Panc1 (cell line): ENCODE data around the gene PDLIM4. TPM values are rescaled to one million over a fixed set of nuclear protein-coding genes. Genes with fewer than 3 reads are reported as not detected.
A peak's percentile ranks its signal among the peaks of the same experiment; 100 is the strongest.

Experiments
- ATAC-seq: fragments of 200-7000 bp; cut with Tn5 transposase; 2 replicates; pipeline ENCODE4 v1.9.1; 2020; ENCODE audit warnings: mild to moderate bottlenecking, moderate library complexity
- BruUV-seq: library from RNA; stranded (reverse); fragments of 400-500 nt; replicated peaks from 2 replicates; lab custom pipeline; 2021; lab: Mats Ljungman, UMichigan
- CTCF ChIA-PET: fragments of 300-600 bp; sonication (Branson Sonifier 250); formaldehyde crosslinking; loops from one replicate; lab custom pipeline; 2022; ENCODE audit warnings: antibody characterized with exemption; lab: Charles Lee
- POLR2A ChIA-PET: fragments of 300-600 bp; sonication (Branson Sonifier 250); formaldehyde crosslinking; loops from one replicate; lab custom pipeline; 2022; ENCODE audit warnings: antibody characterized with exemption; lab: Charles Lee
- DNase-seq: peaks from one replicate; pipeline ENCODE4 v3.0.0-alpha.2; 2010; ENCODE audit warnings: low read depth, low spot score
- H3K27ac ChIP-seq: 2 replicates; pipeline ENCODE4 v1.5.1; 2011; ENCODE audit warnings: mild to moderate bottlenecking, low read length, inconsistent platforms
- H3K27me3 ChIP-seq: fragments of 200-500 bp; sonication (Bioruptor generic); 2 replicates; pipeline ENCODE4 v1.6.0; 2014; ENCODE audit warnings: low read length, inconsistent platforms; ENCODE audit not compliant: control insufficient read depth, insufficient read depth
- H3K36me3 ChIP-seq: fragments of 200-500 bp; sonication (Bioruptor generic); 2 replicates; pipeline ENCODE4 v1.5.1; 2014; ENCODE audit warnings: inconsistent platforms, mild to moderate bottlenecking, low read length, moderate library complexity; ENCODE audit not compliant: control insufficient read depth, insufficient read depth
- H3K4me1 ChIP-seq: 2 replicates; pipeline ENCODE4 v1.5.1; 2011; ENCODE audit warnings: inconsistent platforms, mild to moderate bottlenecking, low read length, moderate library complexity; ENCODE audit not compliant: control insufficient read depth, insufficient read depth
- H3K4me3 ChIP-seq, 2 experiments: 2 replicates each; pipeline ENCODE4 v1.5.1; 2011 to 2012; ENCODE audit warnings: low read depth in 2 of 2, low read length in 2 of 2, mild to moderate bottlenecking in 2 of 2, inconsistent platforms in 1 of 2, moderate library complexity in 1 of 2
- H3K9me3 ChIP-seq: fragments of 200-500 bp; sonication (Bioruptor generic); 2 replicates; pipeline ENCODE4 v1.5.1; 2014; ENCODE audit warnings: low read depth, mild to moderate bottlenecking, inconsistent platforms, low read length, moderate library complexity; ENCODE audit not compliant: control insufficient read depth, insufficient read depth
- CTCF ChIP-seq: fragments of 450-650 bp; IDR thresholded peaks from 2 replicates; pipeline ENCODE4 v1.5.1; 2017; ENCODE audit warnings: mild to moderate bottlenecking
- POLR2AphosphoS5 ChIP-seq: IDR thresholded peaks from 2 replicates; pipeline ENCODE4 v1.6.1; 2012; ENCODE audit warnings: mild to moderate bottlenecking, low read depth, low read length, moderate library complexity
- REST ChIP-seq, 2 experiments: IDR thresholded peaks; 2 replicates each; pipeline ENCODE4 v1.6.1; 2011 to 2012; ENCODE audit warnings: low read depth in 2 of 2, control low read depth in 1 of 2, low read length in 1 of 2, mild to moderate bottlenecking in 1 of 2, moderate library complexity in 1 of 2; ENCODE audit not compliant: insufficient read depth in 1 of 2
- SIN3A ChIP-seq: IDR thresholded peaks from 2 replicates; pipeline ENCODE4 v1.6.1; 2012; ENCODE audit warnings: low read depth, mild to moderate bottlenecking, low read length, moderate library complexity, borderline replicate concordance; ENCODE audit not compliant: insufficient read depth
- TCF7L2 ChIP-seq: IDR thresholded peaks from 2 replicates; pipeline ENCODE4 v1.6.1; 2011; ENCODE audit warnings: mild to moderate bottlenecking, low read depth, low read length, inconsistent platforms
- in situ Hi-C: cut with HindIII; loops from 2 replicates; pipeline ENCODE4 v1.10.0; 2016; ENCODE audit warnings: low sequenced_read_pairs, low pct_unique_long_range_greater_than_20kb
- intact Hi-C: fragments of 100-400 bp; cut with micrococcal nuclease; formaldehyde crosslinking; loops from one replicate; pipeline ENCODE4 v1.10.0; 2022; ENCODE audit not compliant: unreplicated experiment
- total RNA-seq: library from RNA; stranded (reverse); gene quantifications from one replicate; pipeline ENCODE4 v1.2.1, GENCODE V29; 2021; ENCODE audit not compliant: unreplicated experiment

PDLIM4 gene
- total RNA-seq, 1 experiment from 2014 or later: 9.9 TPM

GRCh38 chr5:132226516-132227234 lies 30.8 kb upstream of the PDLIM4 start:
- no peak for TF ChIP-seq CTCF
- no peak for TF ChIP-seq SIN3A
- TF ChIP-seq POLR2AphosphoS5: no peak
- TF ChIP-seq TCF7L2: no peak
- no peak for TF ChIP-seq REST (IDR thresholded peaks at IDR 0.05; ENCODE audit: insufficient read depth in 1 of 2, low read depth in 2 of 2, low read length in 1 of 2)
- in situ Hi-C loops (no loop called here), intact Hi-C loops (no loop called here)
- H3K4me3 ChIP-seq: peak overlapping the region; percentile 57 to 60
- no peak for DNase-seq
- CTCF ChIA-PET: interaction anchor here (1.5 kb wide), 1 partner anchor 11 kb away, joined by 4 read pairs; no protein-coding TSS in a partner anchor
- no peak overlapping the region for H3K27ac ChIP-seq
- POLR2A ChIA-PET: no interaction called here
- no peaks in the 10 kb centered on the region for H3K4me1 ChIP-seq
- no TSS peak for BruUV-seq
- H3K9me3 ChIP-seq: no peaks in the 10 kb centered on the region
- ATAC-seq: no peak
- no peaks in the 10 kb centered on the region for H3K36me3 ChIP-seq
- no peaks in the 10 kb centered on the region for H3K27me3 ChIP-seq

- Histone ChIP-seq H3K27me3 (no peaks in the 10 kb centered on the region), H3K36me3 (no peaks in the 10 kb centered on the region), H3K9me3 (no peaks in the 10 kb centered on the region), H3K27ac (no peak overlapping the region), H3K4me1 (no peaks in the 10 kb centered on the region), H3K4me3 (peak overlapping the region; percentile 57 to 60)
- BruUV-seq: no TSS peak
- no peak for ATAC-seq
- POLR2A ChIA-PET: no interaction called here
- no peak for DNase-seq
- no peak for TF ChIP-seq TCF7L2
- no peak for TF ChIP-seq CTCF
- no peak for TF ChIP-seq SIN3A
- no peak for TF ChIP-seq REST (IDR thresholded peaks at IDR 0.05; ENCODE audit: insufficient read depth in 1 of 2, low read depth in 2 of 2, low read length in 1 of 2)
- intact Hi-C loops: no loop called here
- CTCF ChIA-PET: interaction anchor here (1.5 kb wide), 1 partner anchor 11 kb away, joined by 4 read pairs; no protein-coding TSS in a partner anchor
- in situ Hi-C loops: no loop called here
Measured at GRCh38 chr5:132227235-132227484, 30.3 kb upstream of the PDLIM4 start.
